Upper lobe of right lung (tissue), 1 donor: ENCODE data around the gene CFH. TPM values are rescaled to one million over a fixed set of nuclear protein-coding genes. Genes with fewer than 3 reads are reported as not detected.
"Not testable (repeated sequence)": the region's sequence is repeated elsewhere in the genome, so short reads cannot be mapped to it uniquely, and the experiment has no call there.

Source experiments
- ATAC-seq: fragments of 200-7000 bp; cut with Tn5 transposase; one replicate; pipeline ENCODE4 v1.9.1; 2020; ENCODE audit warnings: mild to moderate bottlenecking, moderate library complexity
- DNase-seq: peaks from one replicate; pipeline ENCODE4 v3.0.0-alpha.2; 2020
- H3K27ac ChIP-seq: fragments of 200-600 bp; one replicate; pipeline ENCODE4 v1.8.0; 2022
- H3K27me3 ChIP-seq: fragments of 200-600 bp; one replicate; pipeline ENCODE4 v1.8.0; 2022; ENCODE audit warnings: mild to moderate bottlenecking
- H3K36me3 ChIP-seq: fragments of 200-600 bp; one replicate; pipeline ENCODE4 v1.8.0; 2022
- H3K4me1 ChIP-seq: fragments of 200-600 bp; one replicate; pipeline ENCODE4 v1.8.0; 2022
- H3K4me3 ChIP-seq: fragments of 200-600 bp; one replicate; pipeline ENCODE4 v1.8.0; 2022; ENCODE audit warnings: mild to moderate bottlenecking
- H3K9me3 ChIP-seq: fragments of 200-600 bp; one replicate; pipeline ENCODE4 v1.8.0; 2022
- CTCF ChIP-seq: fragments of 200-600 bp; IDR thresholded peaks from one replicate; pipeline ENCODE4 v1.8.0; 2022; ENCODE audit warnings: antibody characterized with exemption
- intact Hi-C: fragments of 100-400 bp; cut with DNase I; formaldehyde crosslinking; loops from one replicate; pipeline ENCODE4 v1.11.0; 2022
- total RNA-seq: library from RNA; stranded (reverse); fragmentation: NEBNext Ultra II Directional; extraction: Animal tissue kit (Norgen Biotek cat#: 25700); gene quantifications from one replicate; pipeline ENCODE4 v1.2.1, GENCODE V29; 2021
- donor health status: DM: no; HTN: yes; CAD: no; lungs with severe emphysema.

CFH gene
- total RNA-seq, 1 donor from 2014 or later, result 78.5 TPM

- no peak for ATAC-seq
- no peak for TF ChIP-seq CTCF
- Histone ChIP-seq H3K4me3 (no peak overlapping the region), H3K9me3 (no peaks in the 10 kb centered on the region), H3K36me3 (peaks cover 3% of the 10 kb centered on the region), H3K4me1 (no peaks in the 10 kb centered on the region), H3K27me3 (no peaks in the 10 kb centered on the region), H3K27ac (no peak overlapping the region)
- no peak for DNase-seq
- intact Hi-C loops, result no loop called here
Measured at GRCh38 chr1:196684476-196684875, 32.6 kb downstream of the CFH start.

DNA sequence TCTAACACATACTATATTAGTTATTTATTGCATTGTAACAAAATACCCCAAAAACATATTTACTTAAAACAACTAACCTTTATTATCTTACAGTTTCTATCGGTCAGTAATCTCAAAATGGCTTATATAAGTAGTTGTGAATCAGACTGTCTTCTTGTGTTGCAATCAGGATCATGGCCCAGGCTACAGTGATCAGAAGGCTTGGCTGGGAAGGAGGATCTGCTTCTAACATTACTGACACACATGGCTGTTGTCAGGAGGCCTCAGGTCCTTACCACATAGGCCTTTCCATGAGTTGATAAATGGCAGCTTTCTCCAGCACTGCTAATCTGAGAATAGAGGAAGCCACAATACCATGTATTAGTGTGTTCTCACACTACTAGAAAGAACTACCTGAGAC is 33.7 kb downstream of the CFH start:
- Histone ChIP-seq H3K27me3 (no peaks in the 10 kb centered on the region), H3K36me3 (peaks cover 3% of the 10 kb centered on the region), H3K27ac (no peak overlapping the region), H3K4me1 (no peaks in the 10 kb centered on the region), H3K4me3 (no peak overlapping the region), H3K9me3 (no peaks in the 10 kb centered on the region)
- intact Hi-C loops, result no loop called here
- DNase-seq (no peak), ATAC-seq (no peak)
- no peak for TF ChIP-seq CTCF

GRCh38 chr1:196689001-196689400 is 37.2 kb downstream of the CFH start:
- no peak for ATAC-seq
- no peak for TF ChIP-seq CTCF
- intact Hi-C loops, result no loop called here

GRCh38 chr1:196690582-196690981 is 38.7 kb downstream of the CFH start:
- Histone ChIP-seq H3K27ac (no peak overlapping the region), H3K9me3 (no peaks in the 10 kb centered on the region), H3K4me1 (no peaks in the 10 kb centered on the region), H3K27me3 (no peaks in the 10 kb centered on the region), H3K36me3 (peaks cover 3% of the 10 kb centered on the region), H3K4me3 (no peak overlapping the region)
- ATAC-seq (no peak), DNase-seq (no peak)
- TF ChIP-seq CTCF, result no peak
- intact Hi-C loops, result no loop called here

More at GRCh38 chr1:196689001-196689400, 37.2 kb downstream of the CFH start:
- no peak overlapping the region for H3K4me3 ChIP-seq
- no peaks in the 10 kb centered on the region for H3K27me3 ChIP-seq
- H3K9me3 ChIP-seq, result no peaks in the 10 kb centered on the region
- H3K36me3 ChIP-seq, result peaks cover 3% of the 10 kb centered on the region
- H3K27ac ChIP-seq, result no peak overlapping the region
- no peaks in the 10 kb centered on the region for H3K4me1 ChIP-seq
- no peak for DNase-seq

DNA sequence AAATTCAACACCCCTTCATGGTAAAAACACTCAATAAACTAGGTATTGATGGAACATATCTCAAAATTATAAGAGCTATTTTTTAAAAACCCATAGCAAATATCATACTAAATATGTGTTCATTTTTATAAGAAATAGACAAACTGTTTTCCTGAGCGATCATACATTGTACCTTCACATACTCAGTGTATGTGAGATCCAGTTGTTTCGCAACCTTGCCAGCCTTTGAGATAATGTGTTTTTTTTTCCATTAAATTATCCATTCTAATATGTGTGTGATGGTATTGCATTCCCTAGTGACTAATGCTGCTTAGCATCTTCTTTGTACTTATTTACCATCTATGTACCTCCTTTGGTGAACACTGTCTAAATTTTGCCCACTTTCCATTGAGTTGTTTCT is 47.1 kb downstream of the CFH start:
- H3K27ac ChIP-seq, result no peak overlapping the region
- H3K27me3 ChIP-seq, result no peaks in the 10 kb centered on the region
- no peak for TF ChIP-seq CTCF
- H3K4me3 ChIP-seq, result no peak overlapping the region
- intact Hi-C loops, result no loop called here
- DNase-seq, result no peak
- H3K36me3 ChIP-seq, result no peaks in the 10 kb centered on the region
- ATAC-seq, result no peak
- no peaks in the 10 kb centered on the region for H3K9me3 ChIP-seq
- H3K4me1 ChIP-seq, result no peaks in the 10 kb centered on the region

GRCh38 chr1:196701144-196701543 is 49.3 kb downstream of the CFH start:
- H3K9me3 ChIP-seq, result no peaks in the 10 kb centered on the region
- TF ChIP-seq CTCF, result no peak
- no peak overlapping the region for H3K27ac ChIP-seq
- no peak for ATAC-seq
- DNase-seq, result no peak
- no peaks in the 10 kb centered on the region for H3K27me3 ChIP-seq
- H3K4me1 ChIP-seq, result no peaks in the 10 kb centered on the region
- H3K36me3 ChIP-seq, result no peaks in the 10 kb centered on the region
- no peak overlapping the region for H3K4me3 ChIP-seq
- intact Hi-C loops, result no loop called here

DNA sequence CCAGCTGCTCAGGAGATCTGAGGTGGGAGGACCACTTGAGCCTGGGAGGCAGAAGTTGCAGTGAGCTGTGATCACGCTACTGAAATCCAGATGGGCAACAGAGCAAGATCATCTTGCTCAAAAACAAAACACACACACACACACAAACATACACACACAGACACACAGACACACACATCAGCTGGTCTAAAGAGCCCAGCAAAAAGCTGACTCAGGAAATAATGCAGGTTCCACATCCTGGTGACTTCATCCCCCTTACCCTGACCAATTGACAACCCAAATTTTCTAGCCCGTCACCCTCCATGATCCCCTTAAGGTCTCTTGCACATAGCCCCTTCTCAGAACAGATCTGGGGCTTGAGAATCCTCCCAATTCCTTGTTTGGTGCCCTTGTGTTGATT is 58.0 kb downstream of the CFH start:
- H3K4me1 ChIP-seq, intact Hi-C loops, H3K9me3 ChIP-seq, H3K27ac ChIP-seq, H3K27me3 ChIP-seq, H3K4me3 ChIP-seq, DNase-seq, ATAC-seq, H3K36me3 ChIP-seq: not testable (repeated sequence)
